NCI-H2196 treated with DMSO at 0.1 percent for 48 hours (cell line): ENCODE results near the gene NCK2.
A peak's percentile ranks its signal among the peaks of the same experiment; 100 is the strongest.

Experiments
- DNase-seq: peaks from one replicate; lab custom pipeline; 2025; ENCODE audit not compliant: unreplicated experiment; lab: John Stamatoyannopoulos, UW

The NCK2 gene

DNA sequence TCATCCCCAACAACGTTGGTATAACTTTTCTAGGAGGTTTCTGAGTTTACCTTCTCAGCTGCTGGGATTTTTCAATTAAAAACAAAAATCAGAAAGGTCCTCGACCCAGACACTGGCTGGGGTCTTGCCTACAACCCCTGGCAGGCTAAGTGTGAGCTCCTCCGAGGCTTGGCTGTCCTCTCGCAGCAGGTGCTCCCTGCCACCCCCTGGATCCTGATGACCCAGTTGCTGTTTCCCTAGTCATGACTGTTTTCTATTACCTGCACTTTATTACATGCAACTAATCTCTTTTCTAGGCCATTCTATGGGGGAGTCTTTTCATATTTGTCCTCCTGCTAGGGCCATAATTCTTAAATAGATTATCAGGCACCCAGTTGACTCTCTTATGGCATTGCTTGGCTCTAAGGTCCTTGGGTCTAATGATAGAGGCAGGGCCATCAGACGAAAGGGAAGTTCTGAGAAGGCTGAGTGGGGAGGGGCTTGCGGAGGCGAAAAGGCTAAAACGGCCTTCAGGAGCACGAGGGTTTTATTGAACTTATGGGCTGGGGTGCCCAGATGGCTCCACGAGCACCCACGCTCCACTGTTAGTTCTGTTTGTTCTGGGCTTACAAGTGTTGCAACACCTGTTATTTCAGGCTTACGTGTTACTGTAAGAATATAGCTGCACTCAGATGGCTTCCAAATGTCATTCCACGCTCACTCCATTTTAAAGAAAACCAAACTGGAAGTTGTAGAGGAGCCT is 166.0 kb downstream of the NCK2 start:
- DNase-seq: no peak

DNA sequence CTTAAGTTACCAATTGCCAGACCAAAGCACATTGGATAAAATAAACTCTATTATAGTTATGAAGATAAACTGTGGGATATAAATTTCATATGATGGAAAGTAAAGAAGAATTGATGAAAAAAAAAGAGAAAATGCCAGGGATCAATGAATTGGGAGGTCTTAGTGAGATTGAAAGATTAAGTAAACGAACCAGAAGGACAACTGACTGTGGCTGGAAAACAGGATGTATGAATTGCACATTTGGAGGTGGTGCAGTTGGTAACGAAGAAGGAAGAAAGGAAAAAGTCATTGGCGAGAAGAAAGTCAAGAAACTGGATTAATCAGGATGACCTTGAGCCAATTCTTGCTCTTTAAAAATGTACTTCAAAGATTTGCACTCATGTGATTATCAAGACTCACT is 166.7 kb downstream of the NCK2 start:
- DNase-seq: no peak

DNA sequence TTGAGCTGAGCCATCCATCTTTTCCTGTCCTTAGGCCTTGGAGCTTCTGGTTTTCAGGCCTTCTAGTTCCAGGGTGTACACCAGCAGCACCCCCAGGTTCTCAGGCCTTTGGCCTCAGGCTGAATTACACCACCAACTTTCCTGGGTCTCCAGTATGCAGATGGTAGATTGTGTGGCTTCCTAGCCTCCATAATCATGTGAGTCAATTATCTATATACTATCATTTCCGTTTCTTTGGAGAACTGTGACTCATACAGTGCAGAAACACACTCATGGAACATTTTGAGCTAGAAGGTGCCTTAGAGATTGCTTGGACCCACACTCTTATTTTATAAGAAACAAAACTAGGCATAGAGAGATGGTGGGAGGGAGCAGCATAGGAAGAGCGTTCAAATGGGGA is 167.4 kb downstream of the NCK2 start:
- DNase-seq: no peak

DNA sequence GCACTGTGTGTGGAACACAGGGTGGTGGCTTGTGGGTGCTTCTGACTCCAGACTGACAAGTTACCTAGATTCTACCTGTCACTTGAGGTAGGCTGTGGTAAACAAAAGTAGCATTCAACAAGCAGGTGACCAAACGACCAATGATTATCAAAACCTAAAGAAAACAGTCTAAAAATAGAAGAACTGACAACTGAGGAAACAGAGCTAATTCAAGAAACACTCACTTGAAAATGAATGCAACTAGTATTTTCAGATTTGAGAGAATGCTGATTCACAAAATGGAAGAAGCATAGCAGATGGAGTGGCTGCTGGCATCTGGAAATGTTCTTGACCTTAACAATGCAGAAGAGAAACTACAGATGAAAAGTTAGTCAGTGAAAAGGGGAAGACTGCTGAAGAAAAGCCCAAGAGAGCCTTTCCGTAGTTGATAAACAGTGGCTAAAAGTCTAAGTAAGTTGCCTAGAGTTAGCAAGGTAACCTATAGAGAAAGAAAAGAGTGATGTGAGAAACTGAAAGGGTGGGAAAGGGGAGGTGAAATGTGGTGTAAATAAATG is 170.4 kb downstream of the NCK2 start:
- no peak for DNase-seq

DNA sequence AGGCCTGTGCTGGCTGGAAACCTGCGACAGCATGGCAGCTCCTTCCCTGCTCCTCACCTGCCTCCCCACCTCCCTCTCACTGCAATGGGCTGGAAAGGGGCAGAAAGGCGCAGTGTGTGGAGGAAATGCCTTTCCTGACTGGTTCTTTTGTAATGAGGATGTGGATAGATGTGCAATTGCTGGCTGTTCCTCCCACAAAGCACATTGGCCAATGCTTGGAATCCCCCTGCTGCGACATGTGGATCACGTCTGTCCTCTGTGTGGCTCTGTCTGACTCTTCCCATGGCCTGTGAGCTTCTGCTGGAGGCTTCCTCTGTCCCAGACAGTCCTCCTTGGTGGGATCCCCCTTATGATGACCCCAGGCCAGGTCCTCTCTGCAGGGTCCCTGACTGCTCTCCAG is 172.5 kb downstream of the NCK2 start:
- DNase-seq: no peak

DNA sequence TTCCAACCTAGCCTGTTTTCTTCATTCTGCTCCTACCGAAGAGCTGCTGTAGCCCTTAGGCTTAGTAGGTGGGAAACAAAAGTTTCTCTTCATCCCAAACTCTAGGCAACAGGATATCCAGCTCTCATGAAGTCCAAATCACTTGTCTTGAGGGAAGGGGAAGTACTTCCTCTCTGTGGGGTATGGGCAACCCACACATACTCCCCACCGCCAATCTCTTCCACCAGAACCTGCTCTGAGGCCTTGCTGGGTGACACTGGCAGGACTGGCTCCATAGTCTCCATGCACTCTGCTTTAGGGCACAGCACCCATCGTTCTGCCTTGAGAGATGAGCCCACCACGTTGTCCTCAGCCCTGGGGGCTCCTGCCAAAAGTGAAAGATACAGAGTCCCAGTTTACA is 173.0 kb downstream of the NCK2 start:
- DNase-seq: no peak

DNA sequence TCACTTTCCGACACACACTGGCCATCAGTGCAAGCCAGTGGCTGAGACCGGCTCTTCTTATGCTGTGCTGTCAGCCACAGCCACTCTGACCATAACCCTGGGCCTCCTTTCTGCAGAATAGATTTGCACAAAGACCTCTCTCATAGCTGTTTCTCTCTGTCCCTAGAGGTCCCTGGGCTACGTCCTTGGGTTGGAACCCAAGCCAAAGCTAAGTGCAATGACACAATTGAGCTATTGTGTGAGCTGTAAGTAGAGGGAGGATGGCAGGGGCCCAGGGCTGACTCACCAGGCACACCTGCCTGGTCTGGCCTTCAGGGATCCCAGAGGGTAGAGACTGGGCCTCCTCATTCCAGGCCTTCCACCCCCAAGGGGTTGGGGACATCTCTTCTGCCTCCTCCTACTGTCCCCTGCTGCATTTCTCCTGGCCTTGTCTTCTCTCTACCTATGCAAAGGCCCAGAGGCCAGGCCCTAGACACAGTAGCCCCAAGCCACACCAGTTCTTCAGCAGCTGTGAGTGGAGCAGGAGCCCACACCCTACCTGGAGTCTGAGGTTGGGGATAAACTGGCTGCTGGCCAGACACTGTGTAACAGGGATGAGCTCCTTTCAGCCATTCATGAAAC is 174.6 kb downstream of the NCK2 start:
- DNase-seq: peak; percentile 77

DNA sequence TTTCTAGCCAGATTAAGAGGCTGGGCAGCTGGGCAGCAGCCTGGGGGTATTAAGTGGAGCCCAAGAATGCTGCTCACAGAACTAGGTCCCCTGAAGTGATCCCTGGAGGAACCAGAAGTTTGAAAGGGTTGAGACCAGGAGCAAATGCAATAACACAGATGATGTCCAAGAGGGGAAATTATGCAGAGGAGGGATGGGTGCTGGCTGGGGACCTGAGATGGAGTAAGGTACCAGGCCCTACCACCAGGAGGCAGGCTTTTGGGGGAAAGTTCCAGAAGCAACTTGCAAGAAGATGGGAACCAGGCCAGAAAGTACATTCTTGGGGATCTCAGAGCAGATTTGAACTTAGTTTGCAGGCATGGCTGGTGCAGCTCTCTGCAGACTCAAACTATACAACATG is 175.1 kb downstream of the NCK2 start:
- no peak for DNase-seq

DNA sequence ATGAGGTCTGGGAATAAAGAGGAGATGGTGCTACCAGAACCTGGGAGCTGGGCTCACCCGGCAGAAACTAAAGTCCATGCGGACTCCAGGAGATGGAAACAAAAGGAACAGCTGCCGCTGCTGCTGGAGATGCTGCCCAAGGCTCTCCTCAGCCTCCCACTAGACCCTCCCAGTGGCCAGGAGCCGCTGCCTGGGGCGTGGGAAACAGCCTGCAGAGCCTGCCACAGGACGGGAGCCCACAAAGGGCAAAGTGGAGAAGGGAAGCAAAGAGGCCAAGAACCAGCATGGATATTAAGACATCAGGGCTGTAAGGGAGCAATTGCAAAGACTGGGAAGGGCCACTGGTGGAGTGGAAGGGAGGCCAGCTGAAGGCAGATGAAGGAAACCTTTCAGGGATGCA is 179.6 kb downstream of the NCK2 start:
- no peak for DNase-seq

DNA sequence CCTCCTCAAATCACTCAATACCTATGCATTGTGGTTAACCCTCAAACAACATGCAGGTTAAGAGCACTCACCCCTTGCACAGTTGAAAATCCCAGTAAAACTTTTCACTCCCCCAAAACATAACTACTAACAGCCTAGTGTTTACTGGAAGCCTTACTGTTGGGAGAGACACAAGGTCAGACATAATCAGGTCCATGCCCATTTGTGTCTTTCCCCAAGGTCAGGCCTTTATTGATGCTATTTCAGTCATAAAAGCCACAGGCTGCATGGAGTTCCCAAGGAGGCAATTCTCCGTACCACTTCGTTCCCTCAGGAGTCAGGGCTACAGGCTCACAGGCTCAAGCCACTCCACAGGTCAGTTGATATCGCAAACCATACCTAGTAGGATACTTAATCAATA is 180.2 kb downstream of the NCK2 start:
- DNase-seq: no peak

DNA sequence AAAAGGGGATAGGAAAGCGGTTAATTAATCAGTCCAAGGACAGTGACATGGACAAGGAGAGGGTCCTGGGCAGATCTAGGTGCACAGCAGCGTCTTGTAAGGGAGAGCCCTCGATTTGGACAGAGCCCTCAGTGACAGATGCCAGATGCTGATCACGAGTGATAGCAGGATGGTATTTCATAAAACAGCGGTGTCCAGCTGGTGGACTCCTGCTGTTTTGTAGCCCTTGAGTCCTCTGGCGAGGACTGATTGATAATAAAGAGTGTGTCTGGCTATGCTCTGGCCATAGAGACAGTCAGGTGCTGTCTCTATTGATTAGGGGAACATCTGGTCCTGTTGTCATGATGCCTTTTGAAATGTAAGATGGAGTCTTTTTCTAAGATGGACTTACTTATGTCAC is 180.7 kb downstream of the NCK2 start:
- no peak for DNase-seq

DNA sequence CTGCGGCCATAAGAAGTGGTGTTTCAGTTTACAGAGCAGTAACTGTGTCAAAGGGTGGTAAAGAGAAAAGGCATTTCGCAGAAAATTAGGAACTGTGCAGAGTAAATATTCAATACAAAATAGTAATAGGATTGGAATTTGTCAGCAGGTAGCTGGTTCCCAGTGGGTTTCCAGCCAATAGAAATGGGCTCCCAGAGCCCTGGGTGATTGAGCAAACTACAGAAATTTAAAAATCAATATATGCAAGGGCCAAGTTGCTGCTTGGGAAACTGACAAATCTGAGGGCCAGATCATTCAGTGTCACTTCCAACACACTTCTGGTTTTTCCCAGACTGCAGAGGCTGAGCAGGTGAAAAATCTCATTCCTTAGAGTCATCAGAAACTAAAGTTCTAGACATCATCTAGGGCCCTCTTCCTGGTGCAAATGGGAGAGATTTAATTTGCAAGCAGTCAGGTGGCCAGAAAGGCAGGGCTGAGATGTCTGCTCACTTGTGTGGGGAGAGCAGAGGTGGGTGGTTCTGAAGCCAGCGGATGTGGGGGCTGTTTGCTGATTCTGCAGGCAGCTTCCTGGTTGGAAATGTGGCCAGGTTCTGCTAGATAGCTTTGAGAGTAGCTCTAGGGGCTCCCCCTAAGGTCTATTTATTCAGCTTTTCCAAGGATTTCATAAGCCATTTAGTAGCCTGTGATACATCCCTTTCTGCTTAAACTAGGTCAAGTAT is 182.4 kb downstream of the NCK2 start:
- no peak for DNase-seq

DNA sequence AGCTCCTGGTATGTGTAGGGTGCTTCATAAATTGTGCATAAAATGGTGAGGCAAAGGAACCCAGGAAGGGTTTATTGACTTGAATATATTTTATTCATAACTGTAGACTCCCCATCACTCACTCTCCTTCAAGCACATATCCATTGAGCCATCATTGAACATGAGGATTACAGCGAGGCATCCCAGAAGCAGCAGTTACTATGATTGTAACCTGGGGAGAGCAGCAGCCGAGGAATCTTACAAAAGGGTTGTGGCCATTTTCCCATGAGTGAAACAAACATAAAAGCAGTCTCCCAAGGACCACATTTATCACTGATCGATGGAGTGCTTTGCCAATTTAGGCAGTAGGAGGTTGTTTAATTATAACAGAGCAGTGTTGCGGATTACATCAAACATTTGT is 183.4 kb downstream of the NCK2 start:
- no peak for DNase-seq

DNA sequence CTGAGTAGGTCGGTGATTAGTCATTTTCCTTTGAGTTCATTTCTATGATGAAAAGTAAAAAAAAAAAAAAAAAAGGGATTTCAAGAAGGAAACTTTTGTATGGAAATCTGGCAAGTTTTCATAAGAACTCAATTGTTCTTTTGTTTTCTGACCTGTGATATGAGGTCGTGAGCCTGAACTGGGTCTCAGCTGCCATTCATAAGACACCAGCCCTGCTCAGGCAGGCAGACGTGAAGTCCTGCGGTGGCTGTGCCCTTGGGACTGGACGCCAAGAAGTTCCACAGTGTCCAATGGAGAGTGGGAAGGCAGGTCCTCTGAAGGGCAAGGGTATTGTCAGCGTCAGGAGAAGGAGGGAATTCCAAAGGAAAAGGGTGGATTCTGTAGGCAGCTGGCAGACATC is 183.9 kb downstream of the NCK2 start:
- DNase-seq: no peak

DNA sequence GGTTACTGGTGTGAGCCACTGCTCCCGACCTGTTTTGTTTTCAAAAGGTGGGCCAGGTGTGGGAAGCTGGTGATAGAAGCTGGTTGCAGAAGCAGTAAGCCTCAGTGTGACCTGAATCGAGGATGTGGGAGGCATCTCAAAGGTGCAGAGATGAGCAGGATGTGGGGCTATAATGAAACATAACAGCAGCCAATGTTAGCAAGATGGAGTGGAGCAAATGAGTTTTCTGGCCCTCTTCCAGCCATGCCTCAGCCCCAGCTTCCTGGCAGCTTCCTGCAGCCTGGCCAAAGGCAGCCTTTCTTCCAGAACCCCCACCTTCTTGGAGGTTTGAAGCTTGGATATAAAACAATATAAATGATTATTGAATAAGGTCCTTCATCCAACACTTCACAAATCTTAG is 184.8 kb downstream of the NCK2 start:
- DNase-seq: no peak

DNA sequence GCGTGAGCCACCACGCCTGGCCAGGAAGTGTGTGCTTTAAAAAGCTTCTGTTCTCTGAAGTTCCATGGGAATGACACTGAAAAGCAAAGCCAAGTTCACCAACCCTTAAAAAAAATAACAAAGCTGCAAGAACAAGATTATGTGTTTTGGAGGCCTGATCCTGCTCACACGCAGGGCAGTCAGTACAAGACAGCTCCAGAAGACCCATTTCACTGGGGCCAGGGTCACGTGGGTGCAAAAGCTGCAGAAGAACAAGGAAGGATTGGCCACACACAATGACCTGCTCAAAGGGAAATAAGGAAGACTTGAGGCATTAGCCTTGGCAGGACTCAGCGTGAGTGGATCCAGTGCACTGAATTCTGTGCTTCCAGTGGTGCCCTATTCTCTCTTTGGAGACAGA is 187.9 kb downstream of the NCK2 start:
- no peak for DNase-seq

DNA sequence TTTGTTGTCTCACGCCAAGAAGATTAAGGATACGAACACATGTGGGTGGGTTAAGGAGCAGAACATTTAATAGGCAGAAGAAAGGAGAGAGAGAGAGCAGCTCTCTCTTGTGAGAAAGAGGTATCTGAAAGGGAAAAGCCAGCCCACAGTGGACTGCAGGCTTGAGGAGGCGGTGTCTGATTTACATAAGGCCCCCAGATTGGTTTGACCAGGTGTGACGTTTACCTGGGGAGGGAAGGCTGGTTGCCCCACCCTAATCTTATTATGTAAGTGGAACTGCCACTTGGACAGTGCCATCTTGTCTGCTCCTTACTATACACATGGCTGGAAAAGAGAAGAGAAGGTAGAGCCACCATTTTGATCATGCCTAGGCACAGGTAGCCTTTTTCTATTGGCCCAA is 189.2 kb downstream of the NCK2 start:
- no peak for DNase-seq

DNA sequence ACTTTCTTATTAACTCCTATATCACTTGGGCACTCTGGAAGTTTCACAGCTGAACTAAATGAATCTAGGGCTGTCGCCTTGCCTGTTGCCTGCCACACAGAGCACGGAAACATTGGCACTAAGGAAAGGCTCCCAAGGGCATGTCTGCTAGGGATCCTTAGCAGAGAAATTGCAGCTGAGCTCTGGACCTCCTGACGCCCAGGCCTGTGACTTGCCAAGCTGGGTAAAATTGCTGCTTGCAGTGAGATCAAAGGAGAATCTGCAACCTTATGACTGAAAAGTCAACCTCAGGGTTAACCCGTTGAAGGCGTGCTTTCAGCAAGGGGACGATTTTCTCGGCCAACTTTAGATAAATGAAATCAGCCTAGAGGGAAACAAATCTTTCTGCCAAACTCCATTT is 189.8 kb downstream of the NCK2 start:
- no peak for DNase-seq

DNA sequence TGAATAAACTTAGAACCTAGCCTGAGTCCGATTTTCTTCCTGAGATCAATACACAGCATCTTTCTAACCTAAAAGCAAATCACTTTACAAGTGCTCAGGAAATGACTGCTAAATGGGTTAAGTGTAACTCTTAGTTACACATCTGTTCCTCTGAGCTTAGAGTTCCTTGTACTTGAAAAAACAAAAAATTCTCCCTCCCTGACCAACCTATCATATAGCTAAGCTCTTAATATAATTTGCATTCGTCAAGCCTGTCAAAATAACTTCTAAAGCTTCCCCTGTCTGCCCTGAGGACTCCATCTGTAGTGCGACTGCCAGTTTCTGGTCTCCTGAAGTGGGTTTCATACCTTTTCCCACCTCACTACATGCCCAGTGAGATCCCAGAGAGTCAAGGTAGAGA is 190.4 kb downstream of the NCK2 start:
- DNase-seq: no peak

DNA sequence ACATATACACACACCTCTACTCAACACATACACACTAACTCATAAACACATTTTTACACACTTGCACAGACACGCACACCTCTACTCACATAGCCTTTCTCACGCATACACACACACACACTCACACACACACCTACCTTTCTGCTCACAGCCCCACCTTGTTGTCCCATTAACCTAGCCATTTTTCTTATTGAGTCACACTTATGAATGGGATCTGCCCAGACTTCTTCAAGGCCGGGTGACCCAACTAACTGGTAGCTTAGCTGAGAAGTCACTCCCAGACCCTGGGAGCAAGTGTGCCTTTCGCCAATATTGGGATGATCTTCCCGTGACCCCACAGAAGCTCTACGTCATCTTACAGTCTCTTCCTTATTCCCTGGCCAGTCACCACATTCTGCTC is 192.2 kb downstream of the NCK2 start:
- no peak for DNase-seq

DNA sequence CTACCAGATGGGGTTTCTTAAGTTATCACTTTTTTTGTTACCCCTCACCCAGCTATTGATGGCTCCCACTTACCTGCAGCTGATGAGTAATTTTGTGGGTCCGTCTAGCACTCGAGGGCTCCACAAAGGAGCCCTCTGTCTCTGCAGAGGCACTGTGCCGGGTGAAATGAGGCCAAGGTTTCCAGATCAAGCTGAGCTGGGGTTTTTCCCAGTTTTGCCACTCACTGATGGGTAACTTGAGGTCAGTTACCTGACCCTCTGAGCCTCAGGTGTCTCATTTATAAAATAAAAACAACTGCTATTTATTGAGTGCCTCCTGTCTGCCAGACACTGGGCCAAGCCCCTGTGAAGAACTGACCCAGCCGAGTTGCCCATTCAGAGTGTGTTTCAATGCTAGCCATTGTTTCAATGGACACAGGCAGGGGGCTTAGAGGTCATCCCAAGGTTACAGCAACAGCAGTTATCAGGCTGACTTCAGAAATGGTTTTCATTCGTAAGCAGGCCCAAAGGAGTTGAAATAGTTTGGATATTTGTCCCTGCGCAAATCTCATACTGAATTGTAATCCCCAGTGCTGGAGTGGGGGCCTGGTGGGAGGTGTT is 192.9 kb downstream of the NCK2 start:
- no peak for DNase-seq
